HEK293 (cell line): ENCODE measurements around the gene TGFB3.

ENCODE experiments used
- CTCF ChIA-PET: fragments of 350-600 bp; formaldehyde crosslinking; extraction: SDS; loops from one replicate; lab custom pipeline; 2021; ENCODE audit warnings: antibody characterized with exemption; lab: Yijun Ruan, JAX
- POLR2A ChIA-PET: fragments of 300-600 bp; formaldehyde crosslinking; extraction: SDS; loops from one replicate; lab custom pipeline; 2020; ENCODE audit warnings: antibody characterized with exemption, inconsistent platforms; lab: Yijun Ruan, JAX
- H3K27ac ChIP-seq: fragments of 200-500 bp; sonication (Bioruptor generic); 2 replicates; pipeline ENCODE4 v1.5.1; 2014; ENCODE audit warnings: low read depth, low read length, control low read depth, inconsistent platforms; ENCODE audit errors: extremely low read depth
- H3K36me3 ChIP-seq, 2 experiments: fragments of 200-500 bp in 1 of 2; sonication (Bioruptor generic) in 1 of 2; 1 replicate in 1 of 2; 2 replicates in 1 of 2; pipeline ENCODE4 v1.5.1; 2014 to 2017; ENCODE audit warnings: inconsistent platforms in 2 of 2, low read length in 2 of 2; ENCODE audit not compliant: control insufficient read depth in 2 of 2, insufficient read depth in 1 of 2
- H3K4me1 ChIP-seq: fragments of 200-500 bp; sonication (Bioruptor generic); 2 replicates; pipeline ENCODE4 v1.5.1; 2014; ENCODE audit warnings: mild to moderate bottlenecking, low read length, inconsistent platforms; ENCODE audit not compliant: control insufficient read depth, insufficient read depth
- H3K4me3 ChIP-seq: 2 replicates; pipeline ENCODE4 v1.5.1; 2011; ENCODE audit warnings: low read depth, mild to moderate bottlenecking, control low read depth, low read length, moderate library complexity
- H3K9me3 ChIP-seq: fragments of 200-500 bp; sonication (Bioruptor generic); 2 replicates; pipeline ENCODE4 v1.5.1; 2014; ENCODE audit warnings: low read depth, low read length, inconsistent platforms; ENCODE audit not compliant: control insufficient read depth, insufficient read depth
- FEZF1 ChIP-seq: fragments of 450-650 bp; formaldehyde crosslinking; IDR thresholded peaks from 2 replicates; pipeline ENCODE4 v1.5.1; 2016; ENCODE audit warnings: missing biosample characterization, missing genetic modification characterization
- ZNF10 ChIP-seq: fragments of 450-650 bp; formaldehyde crosslinking; IDR thresholded peaks from 2 replicates; pipeline ENCODE4 v1.5.1; 2017; ENCODE audit warnings: missing biosample characterization, missing genetic modification characterization
- ZNF140 ChIP-seq: fragments of 450-650 bp; formaldehyde crosslinking; IDR thresholded peaks from 2 replicates; pipeline ENCODE4 v1.5.1; 2016; ENCODE audit warnings: missing biosample characterization, missing genetic modification characterization
- ZNF223 ChIP-seq: fragments of 450-650 bp; formaldehyde crosslinking; IDR thresholded peaks from 2 replicates; pipeline ENCODE4 v1.5.1; 2016; ENCODE audit warnings: missing biosample characterization, missing genetic modification characterization
- ZNF23 ChIP-seq: fragments of 450-650 bp; formaldehyde crosslinking; IDR thresholded peaks from 2 replicates; pipeline ENCODE4 v1.5.1; 2016; ENCODE audit warnings: missing biosample characterization, missing genetic modification characterization, borderline replicate concordance
- ZNF510 ChIP-seq: fragments of 450-650 bp; formaldehyde crosslinking; IDR thresholded peaks from 2 replicates; pipeline ENCODE4 v1.5.1; 2018; ENCODE audit warnings: mild to moderate bottlenecking, missing genetic modification characterization, missing biosample characterization; ENCODE audit not compliant: insufficient replicate concordance
- ZNF555 ChIP-seq: fragments of 450-650 bp; formaldehyde crosslinking; conservative IDR thresholded peaks from 2 replicates; pipeline ENCODE4 v1.5.1; 2017; ENCODE audit warnings: missing biosample characterization, mild to moderate bottlenecking, missing genetic modification characterization, inconsistent platforms
- ZNF670 ChIP-seq: fragments of 450-650 bp; formaldehyde crosslinking; IDR thresholded peaks from 2 replicates; pipeline ENCODE4 v1.5.1; 2016; ENCODE audit warnings: missing biosample characterization, missing genetic modification characterization, low read depth
- ZNF830 ChIP-seq: fragments of 450-650 bp; IDR thresholded peaks from 2 replicates; pipeline ENCODE4 v1.5.0; 2018; ENCODE audit warnings: missing biosample characterization, missing genetic modification characterization, low read depth, mild to moderate bottlenecking, moderate library complexity
- TF ChIP-seq, protein P1 (sequence below): fragments of 450-650 bp; formaldehyde crosslinking; IDR thresholded peaks from 2 replicates; pipeline ENCODE4 v1.5.1; 2016; ENCODE audit warnings: missing biosample characterization, missing genetic modification characterization, borderline replicate concordance
- TF ChIP-seq, protein P2 (sequence below): fragments of 450-650 bp; formaldehyde crosslinking; IDR thresholded peaks from 2 replicates; pipeline ENCODE4 v1.5.1; 2016; ENCODE audit warnings: missing biosample characterization, missing genetic modification characterization
- TF ChIP-seq, protein P3 (sequence below): fragments of 450-650 bp; formaldehyde crosslinking; conservative IDR thresholded peaks from 2 replicates; pipeline ENCODE4 v1.5.1; 2016; ENCODE audit warnings: low read depth, missing biosample characterization, missing genetic modification characterization
- TF ChIP-seq, protein P4 (sequence below): fragments of 450-650 bp; formaldehyde crosslinking; IDR thresholded peaks from 2 replicates; pipeline ENCODE4 v1.5.1; 2016; ENCODE audit warnings: missing biosample characterization, missing genetic modification characterization
- TF ChIP-seq, protein P5 (sequence below): fragments of 450-650 bp; formaldehyde crosslinking; IDR thresholded peaks from 2 replicates; pipeline ENCODE4 v1.5.1; 2016; ENCODE audit warnings: missing biosample characterization, missing genetic modification characterization

Gene TGFB3

DNA sequence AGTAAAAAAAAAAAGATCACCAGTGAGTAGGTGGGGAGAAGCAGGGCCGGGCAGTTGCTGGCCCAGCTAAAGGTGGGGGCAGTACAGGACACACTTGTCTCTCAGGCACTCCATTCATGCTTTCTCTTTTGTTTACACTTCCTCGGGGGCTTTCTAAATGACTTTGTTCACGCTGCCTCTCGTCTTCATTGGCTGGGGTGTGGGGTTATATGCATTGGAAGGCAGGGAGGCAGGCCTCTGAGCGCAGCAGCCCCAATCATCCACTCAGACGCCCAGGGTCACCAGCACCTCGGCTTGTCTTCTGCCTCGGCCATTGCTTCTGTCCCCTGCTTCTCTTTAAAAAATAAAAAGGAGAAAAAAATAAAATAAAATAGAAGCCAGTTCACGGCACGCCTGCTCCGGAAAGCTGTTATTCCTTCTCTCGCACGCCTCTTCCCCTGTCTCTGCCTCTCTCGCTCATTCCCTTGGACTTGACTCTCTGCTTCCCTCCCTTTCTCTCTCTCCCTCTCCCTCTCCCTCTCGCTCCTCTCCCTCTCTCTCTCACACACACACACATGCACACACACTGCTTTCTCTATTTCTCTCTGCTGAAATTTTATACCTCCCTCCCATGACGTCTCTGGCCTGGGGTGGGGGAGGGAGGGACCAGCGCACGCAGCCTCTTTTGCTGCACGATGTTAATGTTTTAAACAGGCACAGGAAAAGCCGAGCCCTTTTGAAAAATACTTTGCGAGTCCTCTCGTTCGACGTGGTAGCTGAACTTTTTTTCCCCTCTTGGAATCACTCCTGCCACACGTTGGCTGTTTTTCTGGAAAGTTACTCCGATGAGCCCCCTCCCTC, at the start of gene TGFB3:
Gene TGFB3, minus strand, starts transcription at position 570 of the 840 bp plus-strand sequence. CDS start 1,102 bp downstream, outside the sequence.
- H3K27ac ChIP-seq, result peak within 1 kb of the TSS; percentile 86
- H3K4me1 ChIP-seq, result peaks cover 7% of the 10 kb centered on the region
- no peaks in the 10 kb centered on the region for H3K9me3 ChIP-seq
- CTCF ChIA-PET, result interaction anchor here (0.6 to 11.4 kb wide), 14 partner anchors 9 to 665 kb away, joined by 3 to 259 read pairs (median 4); partner anchors contain the start of genes ERG28, FLVCR2 and TTLL5
- H3K36me3 ChIP-seq, result no peaks in the 10 kb centered on the region
- POLR2A ChIA-PET, result interaction anchor here (0.6 to 1.7 kb wide), 6 partner anchors 24 to 989 kb away, joined by 3 to 6 read pairs (median 3); partner anchors contain the start of genes ERG28 and TTLL5
- peak within 1 kb of the TSS; percentile 58 for H3K4me3 ChIP-seq
- TF ChIP-seq, protein P1, sequence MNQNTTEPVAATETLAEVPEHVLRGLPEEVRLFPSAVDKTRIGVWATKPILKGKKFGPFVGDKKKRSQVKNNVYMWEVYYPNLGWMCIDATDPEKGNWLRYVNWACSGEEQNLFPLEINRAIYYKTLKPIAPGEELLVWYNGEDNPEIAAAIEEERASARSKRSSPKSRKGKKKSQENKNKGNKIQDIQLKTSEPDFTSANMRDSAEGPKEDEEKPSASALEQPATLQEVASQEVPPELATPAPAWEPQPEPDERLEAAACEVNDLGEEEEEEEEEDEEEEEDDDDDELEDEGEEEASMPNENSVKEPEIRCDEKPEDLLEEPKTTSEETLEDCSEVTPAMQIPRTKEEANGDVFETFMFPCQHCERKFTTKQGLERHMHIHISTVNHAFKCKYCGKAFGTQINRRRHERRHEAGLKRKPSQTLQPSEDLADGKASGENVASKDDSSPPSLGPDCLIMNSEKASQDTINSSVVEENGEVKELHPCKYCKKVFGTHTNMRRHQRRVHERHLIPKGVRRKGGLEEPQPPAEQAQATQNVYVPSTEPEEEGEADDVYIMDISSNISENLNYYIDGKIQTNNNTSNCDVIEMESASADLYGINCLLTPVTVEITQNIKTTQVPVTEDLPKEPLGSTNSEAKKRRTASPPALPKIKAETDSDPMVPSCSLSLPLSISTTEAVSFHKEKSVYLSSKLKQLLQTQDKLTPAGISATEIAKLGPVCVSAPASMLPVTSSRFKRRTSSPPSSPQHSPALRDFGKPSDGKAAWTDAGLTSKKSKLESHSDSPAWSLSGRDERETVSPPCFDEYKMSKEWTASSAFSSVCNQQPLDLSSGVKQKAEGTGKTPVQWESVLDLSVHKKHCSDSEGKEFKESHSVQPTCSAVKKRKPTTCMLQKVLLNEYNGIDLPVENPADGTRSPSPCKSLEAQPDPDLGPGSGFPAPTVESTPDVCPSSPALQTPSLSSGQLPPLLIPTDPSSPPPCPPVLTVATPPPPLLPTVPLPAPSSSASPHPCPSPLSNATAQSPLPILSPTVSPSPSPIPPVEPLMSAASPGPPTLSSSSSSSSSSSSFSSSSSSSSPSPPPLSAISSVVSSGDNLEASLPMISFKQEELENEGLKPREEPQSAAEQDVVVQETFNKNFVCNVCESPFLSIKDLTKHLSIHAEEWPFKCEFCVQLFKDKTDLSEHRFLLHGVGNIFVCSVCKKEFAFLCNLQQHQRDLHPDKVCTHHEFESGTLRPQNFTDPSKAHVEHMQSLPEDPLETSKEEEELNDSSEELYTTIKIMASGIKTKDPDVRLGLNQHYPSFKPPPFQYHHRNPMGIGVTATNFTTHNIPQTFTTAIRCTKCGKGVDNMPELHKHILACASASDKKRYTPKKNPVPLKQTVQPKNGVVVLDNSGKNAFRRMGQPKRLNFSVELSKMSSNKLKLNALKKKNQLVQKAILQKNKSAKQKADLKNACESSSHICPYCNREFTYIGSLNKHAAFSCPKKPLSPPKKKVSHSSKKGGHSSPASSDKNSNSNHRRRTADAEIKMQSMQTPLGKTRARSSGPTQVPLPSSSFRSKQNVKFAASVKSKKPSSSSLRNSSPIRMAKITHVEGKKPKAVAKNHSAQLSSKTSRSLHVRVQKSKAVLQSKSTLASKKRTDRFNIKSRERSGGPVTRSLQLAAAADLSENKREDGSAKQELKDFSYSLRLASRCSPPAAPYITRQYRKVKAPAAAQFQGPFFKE (tag by site-specific recombination), result no peak
- TF ChIP-seq ZNF223 (tag by site-specific recombination) (no peak), ZNF830 (no peak), ZNF510 (tag by site-specific recombination) (no peak), ZNF555 (tag by site-specific recombination) (no peak), ZNF10 (peak; percentile 36; the same call in 1 of the 2 replicates), ZNF23 (tag by site-specific recombination) (no peak), ZNF670 (tag by site-specific recombination) (no peak), FEZF1 (peak; percentile 65; the same call in 1 of the 2 replicates), ZNF140 (tag by site-specific recombination) (no peak)
- TF ChIP-seq, protein P2, sequence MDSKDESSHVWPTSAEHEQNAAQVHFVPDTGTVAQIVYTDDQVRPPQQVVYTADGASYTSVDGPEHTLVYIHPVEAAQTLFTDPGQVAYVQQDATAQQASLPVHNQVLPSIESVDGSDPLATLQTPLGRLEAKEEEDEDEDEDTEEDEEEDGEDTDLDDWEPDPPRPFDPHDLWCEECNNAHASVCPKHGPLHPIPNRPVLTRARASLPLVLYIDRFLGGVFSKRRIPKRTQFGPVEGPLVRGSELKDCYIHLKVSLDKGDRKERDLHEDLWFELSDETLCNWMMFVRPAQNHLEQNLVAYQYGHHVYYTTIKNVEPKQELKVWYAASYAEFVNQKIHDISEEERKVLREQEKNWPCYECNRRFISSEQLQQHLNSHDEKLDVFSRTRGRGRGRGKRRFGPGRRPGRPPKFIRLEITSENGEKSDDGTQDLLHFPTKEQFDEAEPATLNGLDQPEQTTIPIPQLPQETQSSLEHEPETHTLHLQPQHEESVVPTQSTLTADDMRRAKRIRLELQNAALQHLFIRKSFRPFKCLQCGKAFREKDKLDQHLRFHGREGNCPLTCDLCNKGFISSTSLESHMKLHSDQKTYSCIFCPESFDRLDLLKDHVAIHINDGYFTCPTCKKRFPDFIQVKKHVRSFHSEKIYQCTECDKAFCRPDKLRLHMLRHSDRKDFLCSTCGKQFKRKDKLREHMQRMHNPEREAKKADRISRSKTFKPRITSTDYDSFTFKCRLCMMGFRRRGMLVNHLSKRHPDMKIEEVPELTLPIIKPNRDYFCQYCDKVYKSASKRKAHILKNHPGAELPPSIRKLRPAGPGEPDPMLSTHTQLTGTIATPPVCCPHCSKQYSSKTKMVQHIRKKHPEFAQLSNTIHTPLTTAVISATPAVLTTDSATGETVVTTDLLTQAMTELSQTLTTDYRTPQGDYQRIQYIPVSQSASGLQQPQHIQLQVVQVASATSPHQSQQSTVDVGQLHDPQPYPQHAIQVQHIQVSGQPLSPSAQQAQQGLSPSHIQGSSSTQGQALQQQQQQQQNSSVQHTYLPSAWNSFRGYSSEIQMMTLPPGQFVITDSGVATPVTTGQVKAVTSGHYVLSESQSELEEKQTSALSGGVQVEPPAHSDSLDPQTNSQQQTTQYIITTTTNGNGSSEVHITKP (tag by site-specific recombination), result peak; percentile 81
- TF ChIP-seq, protein P3, sequence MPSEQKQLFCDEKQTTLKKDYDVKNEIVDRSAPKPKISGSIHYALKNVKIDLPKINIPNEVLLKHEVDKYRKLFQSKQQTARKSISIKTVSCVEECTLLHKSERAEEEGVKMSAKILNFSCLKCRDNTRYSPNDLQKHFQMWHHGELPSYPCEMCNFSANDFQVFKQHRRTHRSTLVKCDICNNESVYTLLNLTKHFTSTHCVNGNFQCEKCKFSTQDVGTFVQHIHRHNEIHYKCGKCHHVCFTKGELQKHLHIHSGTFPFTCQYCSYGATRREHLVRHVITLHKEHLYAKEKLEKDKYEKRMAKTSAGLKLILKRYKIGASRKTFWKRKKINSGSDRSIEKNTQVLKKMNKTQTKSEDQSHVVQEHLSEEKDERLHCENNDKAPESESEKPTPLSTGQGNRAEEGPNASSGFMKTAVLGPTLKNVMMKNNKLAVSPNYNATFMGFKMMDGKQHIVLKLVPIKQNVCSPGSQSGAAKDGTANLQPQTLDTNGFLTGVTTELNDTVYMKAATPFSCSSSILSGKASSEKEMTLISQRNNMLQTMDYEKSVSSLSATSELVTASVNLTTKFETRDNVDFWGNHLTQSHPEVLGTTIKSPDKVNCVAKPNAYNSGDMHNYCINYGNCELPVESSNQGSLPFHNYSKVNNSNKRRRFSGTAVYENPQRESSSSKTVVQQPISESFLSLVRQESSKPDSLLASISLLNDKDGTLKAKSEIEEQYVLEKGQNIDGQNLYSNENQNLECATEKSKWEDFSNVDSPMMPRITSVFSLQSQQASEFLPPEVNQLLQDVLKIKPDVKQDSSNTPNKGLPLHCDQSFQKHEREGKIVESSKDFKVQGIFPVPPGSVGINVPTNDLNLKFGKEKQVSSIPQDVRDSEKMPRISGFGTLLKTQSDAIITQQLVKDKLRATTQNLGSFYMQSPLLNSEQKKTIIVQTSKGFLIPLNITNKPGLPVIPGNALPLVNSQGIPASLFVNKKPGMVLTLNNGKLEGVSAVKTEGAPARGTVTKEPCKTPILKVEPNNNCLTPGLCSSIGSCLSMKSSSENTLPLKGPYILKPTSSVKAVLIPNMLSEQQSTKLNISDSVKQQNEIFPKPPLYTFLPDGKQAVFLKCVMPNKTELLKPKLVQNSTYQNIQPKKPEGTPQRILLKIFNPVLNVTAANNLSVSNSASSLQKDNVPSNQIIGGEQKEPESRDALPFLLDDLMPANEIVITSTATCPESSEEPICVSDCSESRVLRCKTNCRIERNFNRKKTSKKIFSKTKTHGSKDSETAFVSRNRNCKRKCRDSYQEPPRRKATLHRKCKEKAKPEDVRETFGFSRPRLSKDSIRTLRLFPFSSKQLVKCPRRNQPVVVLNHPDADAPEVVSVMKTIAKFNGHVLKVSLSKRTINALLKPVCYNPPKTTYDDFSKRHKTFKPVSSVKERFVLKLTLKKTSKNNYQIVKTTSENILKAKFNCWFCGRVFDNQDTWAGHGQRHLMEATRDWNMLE (tag by site-specific recombination), result no peak
- TF ChIP-seq, protein P4, sequence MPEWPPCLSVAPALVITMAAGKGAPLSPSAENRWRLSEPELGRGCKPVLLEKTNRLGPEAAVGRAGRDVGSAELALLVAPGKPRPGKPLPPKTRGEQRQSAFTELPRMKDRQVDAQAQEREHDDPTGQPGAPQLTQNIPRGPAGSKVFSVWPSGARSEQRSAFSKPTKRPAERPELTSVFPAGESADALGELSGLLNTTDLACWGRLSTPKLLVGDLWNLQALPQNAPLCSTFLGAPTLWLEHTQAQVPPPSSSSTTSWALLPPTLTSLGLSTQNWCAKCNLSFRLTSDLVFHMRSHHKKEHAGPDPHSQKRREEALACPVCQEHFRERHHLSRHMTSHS (tag by site-specific recombination), result no peak
- TF ChIP-seq, protein P5, sequence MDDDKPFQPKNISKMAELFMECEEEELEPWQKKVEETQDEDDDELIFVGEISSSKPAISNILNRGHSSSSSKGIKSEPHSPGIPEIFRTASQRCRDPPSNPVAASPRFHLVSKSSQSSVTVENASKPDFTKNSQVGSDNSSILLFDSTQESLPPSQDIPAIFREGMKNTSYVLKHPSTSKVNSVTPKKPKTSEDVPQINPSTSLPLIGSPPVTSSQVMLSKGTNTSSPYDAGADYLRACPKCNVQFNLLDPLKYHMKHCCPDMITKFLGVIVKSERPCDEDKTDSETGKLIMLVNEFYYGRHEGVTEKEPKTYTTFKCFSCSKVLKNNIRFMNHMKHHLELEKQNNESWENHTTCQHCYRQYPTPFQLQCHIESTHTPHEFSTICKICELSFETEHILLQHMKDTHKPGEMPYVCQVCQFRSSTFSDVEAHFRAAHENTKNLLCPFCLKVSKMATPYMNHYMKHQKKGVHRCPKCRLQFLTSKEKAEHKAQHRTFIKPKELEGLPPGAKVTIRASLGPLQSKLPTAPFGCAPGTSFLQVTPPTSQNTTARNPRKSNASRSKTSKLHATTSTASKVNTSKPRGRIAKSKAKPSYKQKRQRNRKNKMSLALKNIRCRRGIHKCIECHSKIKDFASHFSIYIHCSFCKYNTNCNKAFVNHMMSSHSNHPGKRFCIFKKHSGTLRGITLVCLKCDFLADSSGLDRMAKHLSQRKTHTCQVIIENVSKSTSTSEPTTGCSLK (tag by site-specific recombination), result no peak
